Neural progenitor cell (in vitro differentiated cells): ENCODE results near the gene RGCC. TPM values are rescaled to one million over a fixed set of nuclear protein-coding genes. Genes with fewer than 3 reads are reported as not detected.

ENCODE experiments used
- DNase-seq: peaks from one replicate; pipeline ENCODE4 v3.0.0-alpha.2; 2016; ENCODE audit warnings: low spot score
- H2AFZ ChIP-seq: fragments of 200-600 bp; sonication (generic); replicated peaks from 2 replicates; pipeline ENCODE4 v1.6.1; 2016; ENCODE audit warnings: antibody characterized with exemption
- H3F3A ChIP-seq: fragments of 200-600 bp; sonication (generic); 2 replicates; pipeline ENCODE4 v1.6.1; 2016; ENCODE audit warnings: antibody characterized with exemption, low read depth
- H3K27ac ChIP-seq: fragments of 200-600 bp; sonication (generic); 2 replicates; pipeline ENCODE4 v1.5.1; 2016; ENCODE audit warnings: mild to moderate bottlenecking
- H3K27me3 ChIP-seq: fragments of 200-600 bp; sonication (generic); 2 replicates; pipeline ENCODE4 v1.6.1; 2016; ENCODE audit warnings: mild to moderate bottlenecking, moderate library complexity
- H3K36me3 ChIP-seq: fragments of 200-600 bp; sonication (generic); 2 replicates; pipeline ENCODE4 v1.5.1; 2016
- H3K4me1 ChIP-seq: fragments of 200-600 bp; sonication (generic); 2 replicates; pipeline ENCODE4 v1.6.1; 2016; ENCODE audit warnings: mixed run types
- H3K4me2 ChIP-seq: fragments of 200-600 bp; sonication (generic); 2 replicates; pipeline ENCODE4 v1.6.1; 2016
- H3K4me3 ChIP-seq: fragments of 200-600 bp; sonication (generic); 2 replicates; pipeline ENCODE4 v1.5.1; 2016
- H3K79me2 ChIP-seq: fragments of 200-600 bp; sonication (generic); 2 replicates; pipeline ENCODE4 v1.6.1; 2016; ENCODE audit warnings: low read depth
- H3K9ac ChIP-seq: fragments of 200-600 bp; sonication (generic); 2 replicates; pipeline ENCODE4 v1.6.1; 2016
- H3K9me3 ChIP-seq: fragments of 200-600 bp; sonication (generic); 2 replicates; pipeline ENCODE4 v1.5.1; 2016; ENCODE audit warnings: low read depth
- H4K20me1 ChIP-seq: fragments of 200-600 bp; sonication (generic); 2 replicates; pipeline ENCODE4 v1.6.1; 2016; ENCODE audit warnings: low read depth
- H3K27ac Mint-ChIP-seq: 3 replicates; pipeline ENCODE4 v1.8.0; 2021; ENCODE audit warnings: mixed read lengths
- H3K27me3 Mint-ChIP-seq: 2 replicates; pipeline ENCODE4 v1.8.0; 2022; ENCODE audit warnings: low read depth, mild to moderate bottlenecking, inconsistent platforms, moderate library complexity, mixed read lengths; ENCODE audit not compliant: insufficient read depth
- H3K36me3 Mint-ChIP-seq: 3 replicates; pipeline ENCODE4 v1.8.0; 2021; ENCODE audit warnings: mixed read lengths
- H3K4me1 Mint-ChIP-seq: 3 replicates; pipeline ENCODE4 v1.8.0; 2021; ENCODE audit warnings: mixed read lengths
- H3K4me3 Mint-ChIP-seq: 3 replicates; pipeline ENCODE4 v1.8.0; 2021; ENCODE audit warnings: mild to moderate bottlenecking, moderate library complexity, mixed read lengths
- H3K9me3 Mint-ChIP-seq: 3 replicates; pipeline ENCODE4 v1.8.0; 2020; ENCODE audit warnings: mixed read lengths
- EZH2 ChIP-seq: fragments of 200-600 bp; sonication (generic); IDR thresholded peaks from 2 replicates; pipeline ENCODE4 v1.6.1; 2017; ENCODE audit warnings: antibody characterized with exemption, mild to moderate bottlenecking, moderate library complexity
- EZH2phosphoT487 ChIP-seq: fragments of 200-600 bp; sonication (generic); IDR thresholded peaks from 2 replicates; pipeline ENCODE4 v1.6.1; 2017; ENCODE audit warnings: antibody characterized with exemption
- total RNA-seq: library from RNA; depleted of rRNA; stranded (reverse); fragments of >200 nt; gene quantifications from 2 replicates; pipeline ENCODE4 v1.2.3, GENCODE V29; 2015; ENCODE audit warnings: low replicate concordance
- TF ChIP-seq, protein P1 (sequence below): fragments of 200-600 bp; sonication (generic); IDR thresholded peaks from 2 replicates; pipeline ENCODE4 v1.5.1; 2017; ENCODE audit warnings: antibody characterized with exemption, mild to moderate bottlenecking

RGCC gene
- total RNA-seq, 1 donor from 2014 or later = not detected

DNA sequence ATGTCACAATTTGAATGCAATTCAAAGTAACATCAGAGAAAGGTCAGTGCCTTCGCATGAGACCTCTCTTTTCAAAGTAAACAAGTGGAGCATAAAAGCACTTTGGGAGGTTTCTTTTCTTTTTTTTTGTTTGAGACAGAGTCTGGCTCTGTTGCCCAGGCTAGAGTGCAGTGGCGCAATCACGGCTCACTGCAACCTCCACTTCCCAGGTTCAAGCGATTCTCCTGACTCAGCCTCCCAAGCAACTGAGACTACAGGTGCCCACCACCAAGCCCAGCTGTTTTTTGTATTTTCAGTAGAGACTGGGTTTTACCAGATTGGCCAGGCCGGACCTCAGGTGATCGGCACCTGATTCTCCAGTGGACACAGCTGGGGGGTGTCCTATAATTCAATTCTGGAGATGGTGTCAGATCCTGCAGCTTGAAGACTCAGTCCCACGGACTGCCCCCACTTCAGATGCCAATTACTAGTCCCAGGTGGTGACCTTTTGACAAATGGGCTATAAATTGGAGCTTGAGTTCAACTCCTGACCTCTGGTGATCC lies 57.6 kb downstream of the RGCC start:
- DNase-seq = no peak
- no peak overlapping the region for H2AFZ ChIP-seq
- no peaks in the 10 kb centered on the region for H3K27me3 ChIP-seq
- no peaks in the 10 kb centered on the region for H4K20me1 ChIP-seq
- no peak overlapping the region for H3K27ac Mint-ChIP-seq
- no peak overlapping the region for H3K4me3 ChIP-seq
- H3K4me1 Mint-ChIP-seq = no peaks in the 10 kb centered on the region
- no peak overlapping the region for H3K4me2 ChIP-seq
- TF ChIP-seq, protein P1, sequence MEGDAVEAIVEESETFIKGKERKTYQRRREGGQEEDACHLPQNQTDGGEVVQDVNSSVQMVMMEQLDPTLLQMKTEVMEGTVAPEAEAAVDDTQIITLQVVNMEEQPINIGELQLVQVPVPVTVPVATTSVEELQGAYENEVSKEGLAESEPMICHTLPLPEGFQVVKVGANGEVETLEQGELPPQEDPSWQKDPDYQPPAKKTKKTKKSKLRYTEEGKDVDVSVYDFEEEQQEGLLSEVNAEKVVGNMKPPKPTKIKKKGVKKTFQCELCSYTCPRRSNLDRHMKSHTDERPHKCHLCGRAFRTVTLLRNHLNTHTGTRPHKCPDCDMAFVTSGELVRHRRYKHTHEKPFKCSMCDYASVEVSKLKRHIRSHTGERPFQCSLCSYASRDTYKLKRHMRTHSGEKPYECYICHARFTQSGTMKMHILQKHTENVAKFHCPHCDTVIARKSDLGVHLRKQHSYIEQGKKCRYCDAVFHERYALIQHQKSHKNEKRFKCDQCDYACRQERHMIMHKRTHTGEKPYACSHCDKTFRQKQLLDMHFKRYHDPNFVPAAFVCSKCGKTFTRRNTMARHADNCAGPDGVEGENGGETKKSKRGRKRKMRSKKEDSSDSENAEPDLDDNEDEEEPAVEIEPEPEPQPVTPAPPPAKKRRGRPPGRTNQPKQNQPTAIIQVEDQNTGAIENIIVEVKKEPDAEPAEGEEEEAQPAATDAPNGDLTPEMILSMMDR = no peak
- TF ChIP-seq EZH2 = no peak
- no peak for TF ChIP-seq EZH2phosphoT487
- no peak overlapping the region for H3K27ac ChIP-seq
- H3K36me3 Mint-ChIP-seq = no peaks in the 10 kb centered on the region
- H3K9me3 ChIP-seq = no peaks in the 10 kb centered on the region
- H3K4me1 ChIP-seq = no peaks in the 10 kb centered on the region
- H3K9me3 Mint-ChIP-seq = peaks cover 11% of the 10 kb centered on the region
- no peak overlapping the region for H3K4me3 Mint-ChIP-seq
- peaks cover 4% of the 10 kb centered on the region for H3K27me3 Mint-ChIP-seq
- no peak overlapping the region for H3K9ac ChIP-seq
- no peaks in the 10 kb centered on the region for H3K36me3 ChIP-seq
- H3F3A ChIP-seq = no peaks in the 10 kb centered on the region
- H3K79me2 ChIP-seq = no peaks in the 10 kb centered on the region

DNA sequence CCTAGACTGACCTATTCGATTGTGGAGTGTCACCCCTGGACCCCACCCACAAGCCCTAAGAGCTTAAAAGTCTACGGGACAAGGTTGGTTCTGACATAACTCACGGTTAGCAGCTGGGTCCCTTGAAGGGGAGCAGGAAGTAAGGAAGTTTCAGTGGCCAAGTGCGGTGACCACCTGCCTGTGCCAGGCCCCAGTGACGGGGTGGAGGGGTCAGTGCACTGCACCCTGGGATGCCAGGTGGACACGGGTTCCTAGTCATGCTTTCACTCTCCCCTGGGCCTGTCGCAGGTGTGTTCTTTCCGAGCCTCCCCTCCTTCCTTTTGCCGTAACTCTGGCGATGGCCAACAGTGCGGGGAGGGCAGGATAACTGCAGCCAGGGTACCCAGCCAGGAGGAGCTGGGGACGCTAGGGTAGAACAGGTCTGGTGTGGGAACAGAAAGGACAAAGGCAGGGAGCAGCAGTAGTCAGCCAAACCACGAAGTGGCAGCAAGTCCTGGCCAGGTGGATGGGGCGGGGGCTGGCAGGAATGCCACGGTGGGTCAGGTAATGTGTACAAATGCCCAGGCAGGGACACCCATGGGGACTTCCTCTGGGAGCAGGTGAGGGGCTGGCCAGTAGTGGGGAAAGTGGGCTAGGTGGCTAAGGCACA lies 58.3 kb downstream of the RGCC start:
- H3K4me2 ChIP-seq = no peak overlapping the region
- no peaks in the 10 kb centered on the region for H3K4me1 Mint-ChIP-seq
- no peak overlapping the region for H3K27ac ChIP-seq
- no peaks in the 10 kb centered on the region for H3F3A ChIP-seq
- no peaks in the 10 kb centered on the region for H3K36me3 Mint-ChIP-seq
- no peak overlapping the region for H3K27ac Mint-ChIP-seq
- no peaks in the 10 kb centered on the region for H3K79me2 ChIP-seq
- H3K9me3 ChIP-seq = no peaks in the 10 kb centered on the region
- H3K9me3 Mint-ChIP-seq = peaks cover 11% of the 10 kb centered on the region
- no peak overlapping the region for H3K4me3 ChIP-seq
- DNase-seq = no peak
- H3K4me1 ChIP-seq = no peaks in the 10 kb centered on the region
- no peak overlapping the region for H3K4me3 Mint-ChIP-seq
- TF ChIP-seq EZH2phosphoT487 (no peak), EZH2 (no peak)
- TF ChIP-seq, protein P1 = no peak
- no peaks in the 10 kb centered on the region for H4K20me1 ChIP-seq
- H3K36me3 ChIP-seq = no peaks in the 10 kb centered on the region
- H3K27me3 ChIP-seq = no peaks in the 10 kb centered on the region
- no peak overlapping the region for H2AFZ ChIP-seq
- H3K27me3 Mint-ChIP-seq = peaks cover 4% of the 10 kb centered on the region
- H3K9ac ChIP-seq = no peak overlapping the region

DNA sequence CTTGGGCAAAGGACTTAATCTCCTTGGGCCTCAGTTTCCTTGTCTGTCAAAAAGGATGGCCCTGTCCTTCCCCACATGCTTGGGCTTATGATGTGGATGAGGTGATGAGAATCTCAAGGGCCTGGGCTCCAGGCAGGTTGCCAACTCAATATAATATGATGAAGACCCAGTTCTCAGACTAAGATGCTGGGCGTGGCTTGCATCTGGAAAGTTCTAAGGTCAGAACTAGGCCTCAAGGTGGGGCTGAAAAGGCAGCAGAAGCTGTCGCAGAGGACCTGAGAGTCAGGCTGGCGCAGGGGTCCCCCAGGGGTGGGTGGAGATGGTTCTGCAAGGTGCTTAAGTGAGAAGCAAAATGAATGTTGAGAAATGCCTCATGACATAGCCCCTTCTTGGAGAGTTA lies 58.8 kb downstream of the RGCC start:
- no peaks in the 10 kb centered on the region for H3K9me3 ChIP-seq
- no peak overlapping the region for H3K4me2 ChIP-seq
- H3K4me1 ChIP-seq = no peaks in the 10 kb centered on the region
- H3K27ac ChIP-seq = no peak overlapping the region
- Mint-ChIP-seq H3K27ac (no peak overlapping the region), H3K36me3 (no peaks in the 10 kb centered on the region), H3K4me1 (no peaks in the 10 kb centered on the region), H3K27me3 (peaks cover 4% of the 10 kb centered on the region), H3K9me3 (peaks cover 11% of the 10 kb centered on the region), H3K4me3 (no peak overlapping the region)
- TF ChIP-seq EZH2 (no peak), EZH2phosphoT487 (no peak)
- TF ChIP-seq, protein P1 = no peak
- H4K20me1 ChIP-seq = no peaks in the 10 kb centered on the region
- no peaks in the 10 kb centered on the region for H3K36me3 ChIP-seq
- H3F3A ChIP-seq = no peaks in the 10 kb centered on the region
- H3K9ac ChIP-seq = no peak overlapping the region
- DNase-seq = no peak
- no peak overlapping the region for H2AFZ ChIP-seq
- no peak overlapping the region for H3K4me3 ChIP-seq
- H3K79me2 ChIP-seq = no peaks in the 10 kb centered on the region
- H3K27me3 ChIP-seq = no peaks in the 10 kb centered on the region
